GM23338 (cell line): ENCODE measurements around the gene CFAP57. TPM values are rescaled to one million over a fixed set of nuclear protein-coding genes. Genes with fewer than 3 reads are reported as not detected.
"Not testable (repeated sequence)": the region's sequence is repeated elsewhere in the genome, so short reads cannot be mapped to it uniquely, and the experiment has no call there.

Source experiments
- ATAC-seq: fragments of 200-7000 bp; cut with Tn5 transposase; 3 replicates; pipeline ENCODE4 v1.9.1; 2020
- DNase-seq: peaks from one replicate; pipeline ENCODE4 v3.0.0-alpha.2; 2015; ENCODE audit warnings: low spot score
- H2AFZ ChIP-seq: fragments of 200-600 bp; sonication (generic); 2 replicates; pipeline ENCODE4 v1.8.0; 2016; ENCODE audit warnings: antibody characterized with exemption, mild to moderate bottlenecking, moderate library complexity
- H3F3A ChIP-seq: fragments of 200-600 bp; sonication (generic); replicated peaks from 2 replicates; pipeline ENCODE4 v1.8.0; 2017; ENCODE audit warnings: antibody characterized with exemption, mixed run types, low read depth
- H3K27ac ChIP-seq: fragments of 200-600 bp; sonication (generic); 2 replicates; pipeline ENCODE4 v1.6.1; 2016; ENCODE audit warnings: low read depth
- H3K27me3 ChIP-seq: fragments of 200-600 bp; sonication (generic); 2 replicates; pipeline ENCODE4 v1.8.0; 2016; ENCODE audit warnings: mild to moderate bottlenecking, mixed run types, moderate library complexity; ENCODE audit not compliant: insufficient read depth
- H3K36me3 ChIP-seq: fragments of 200-600 bp; sonication (generic); 2 replicates; pipeline ENCODE4 v1.8.0; 2016; ENCODE audit warnings: mild to moderate bottlenecking; ENCODE audit not compliant: insufficient read depth
- H3K4me1 ChIP-seq: fragments of 200-600 bp; sonication (generic); 2 replicates; pipeline ENCODE4 v1.8.0; 2016; ENCODE audit warnings: mild to moderate bottlenecking, moderate library complexity; ENCODE audit not compliant: insufficient read depth
- H3K4me2 ChIP-seq: fragments of 200-600 bp; sonication (generic); 2 replicates; pipeline ENCODE4 v1.7.1; 2017; ENCODE audit warnings: mixed run types
- H3K4me3 ChIP-seq: fragments of 200-600 bp; sonication (generic); 2 replicates; pipeline ENCODE4 v1.6.1; 2016; ENCODE audit warnings: mixed run types
- H3K79me2 ChIP-seq: fragments of 200-600 bp; sonication (generic); replicated peaks from 2 replicates; pipeline ENCODE4 v1.8.0; 2017; ENCODE audit warnings: mild to moderate bottlenecking; ENCODE audit not compliant: insufficient read depth
- H3K9me2 ChIP-seq: fragments of 200-600 bp; sonication (generic); 2 replicates; pipeline ENCODE4 v1.8.0; 2017; ENCODE audit not compliant: insufficient read depth
- H4K20me1 ChIP-seq: fragments of 200-600 bp; sonication (generic); replicated peaks from 2 replicates; pipeline ENCODE4 v1.8.0; 2017; ENCODE audit warnings: mild to moderate bottlenecking; ENCODE audit not compliant: insufficient read depth
- H3K27ac Mint-ChIP-seq: 2 replicates; pipeline ENCODE4 v1.8.0; 2020; ENCODE audit warnings: inconsistent platforms, mild to moderate bottlenecking, moderate library complexity, mixed read lengths
- H3K27me3 Mint-ChIP-seq: 3 replicates; pipeline ENCODE4 v1.8.0; 2022; ENCODE audit warnings: low read depth, mild to moderate bottlenecking, moderate library complexity, mixed read lengths, inconsistent platforms; ENCODE audit not compliant: insufficient read depth, poor library complexity
- H3K36me3 Mint-ChIP-seq: 3 replicates; pipeline ENCODE4 v1.8.0; 2021; ENCODE audit warnings: low read depth, mild to moderate bottlenecking, inconsistent platforms, moderate library complexity, mixed read lengths
- H3K4me1 Mint-ChIP-seq: 3 replicates; pipeline ENCODE4 v1.8.0; 2020; ENCODE audit warnings: mild to moderate bottlenecking, inconsistent platforms, mixed read lengths
- H3K4me3 Mint-ChIP-seq: 3 replicates; pipeline ENCODE4 v1.8.0; 2021; ENCODE audit warnings: moderate library complexity, mild to moderate bottlenecking, inconsistent platforms, mixed read lengths
- H3K9me3 Mint-ChIP-seq: 3 replicates; pipeline ENCODE4 v1.8.0; 2020; ENCODE audit warnings: moderate library complexity, mild to moderate bottlenecking, inconsistent platforms, mixed read lengths
- CTCF ChIP-seq, 2 experiments: fragments of 200-600 bp in 1 of 2; sonication (generic) in 1 of 2; conservative IDR thresholded peaks; 2 replicates each; pipeline versions ENCODE4 v1.5.1 to v1.6.1; 2016 to 2017; ENCODE audit warnings: antibody characterized with exemption in 2 of 2, low read depth in 2 of 2, mild to moderate bottlenecking in 2 of 2, moderate library complexity in 1 of 2
- EZH2 ChIP-seq: fragments of 200-600 bp; sonication (generic); IDR thresholded peaks from one replicate; pipeline ENCODE4 v1.8.0; 2017; ENCODE audit warnings: antibody characterized with exemption, mild to moderate bottlenecking, low read depth; ENCODE audit not compliant: unreplicated experiment
- JUNB ChIP-seq: IDR thresholded peaks from one replicate; pipeline ENCODE4 v1.6.1; 2016; ENCODE audit warnings: antibody characterized with exemption; ENCODE audit not compliant: unreplicated experiment
- POLR2AphosphoS5 ChIP-seq: IDR thresholded peaks from 2 replicates; pipeline ENCODE4 v1.6.1; 2016; ENCODE audit warnings: antibody characterized with exemption, low read depth
- REST ChIP-seq: IDR thresholded peaks from one replicate; pipeline ENCODE4 v1.6.1; 2018; ENCODE audit warnings: antibody characterized with exemption; ENCODE audit not compliant: unreplicated experiment
- STAT1 ChIP-seq: IDR thresholded peaks from one replicate; pipeline ENCODE4 v1.6.1; 2016; ENCODE audit warnings: antibody characterized with exemption; ENCODE audit not compliant: unreplicated experiment
- ZNF331 ChIP-seq: fragments of 250-450 bp; sonication (Bioruptor Pico); IDR thresholded peaks from 2 replicates; pipeline ENCODE4 v1.5.0; 2020; ENCODE audit warnings: low read depth, mild to moderate bottlenecking, moderate library complexity
- polyA plus RNA-seq: library from polyadenylated mRNA; unstranded; fragments of >200 nt; fragmentation: Nextera tagmentation; extraction: Ambion mirVana; gene quantifications from 2 replicates; pipeline ENCODE4 v1.2.1, GENCODE V29; 2016
- total RNA-seq: library from RNA; depleted of rRNA; stranded (reverse); fragments of >200 nt; shearing (Covaris generic); gene quantifications from 2 replicates; pipeline ENCODE4 v1.2.3, GENCODE V29; 2014

The CFAP57 gene
- total and polyA plus RNA-seq, 2 experiments from 2014 or later: 0.37 to 0.38 TPM

- TF ChIP-seq REST (no peak), ZNF331 (CRISPR knock-in tag) (no peak), EZH2 (no peak)
Observed at GRCh38 chr1:43206600-43207228, 34.6 kb downstream of the CFAP57 start (continued).

- H3K79me2 ChIP-seq: no peaks in the 10 kb centered on the region
- Mint-ChIP-seq H3K27ac (peak overlapping the region; percentile 86), H3K27me3 (peaks cover 2% of the 10 kb centered on the region), H3K9me3 (no peaks in the 10 kb centered on the region), H3K4me3 (peak overlapping the region; percentile 12; the same call in 2 of the 3 replicates), H3K4me1 (peaks cover 16% of the 10 kb centered on the region), H3K36me3 (no peaks in the 10 kb centered on the region; the same call in 2 of the 3 replicates)
- peak overlapping the region; percentile 3 for H3K4me2 ChIP-seq
- TF ChIP-seq POLR2AphosphoS5 (0 out of 2 replicates have a peak, but pooled peaks have one; percentile 2), CTCF (conservative IDR thresholded peaks at IDR 0.05; ENCODE audit: low read depth in 2 of 2) (no peak), JUNB (no peak), STAT1 (no peak)
- ATAC-seq (no peak), DNase-seq (no peak)
- no peaks in the 10 kb centered on the region; the same call in 1 of the 2 replicates for H3K9me2 ChIP-seq
- no peak overlapping the region for H3K4me3 ChIP-seq
- H3K36me3 ChIP-seq: 0 out of 2 replicates have a peak, but pooled peaks cover 4% of the 10 kb centered on the region
- no peaks in the 10 kb centered on the region for H3F3A ChIP-seq
- no peak overlapping the region for H2AFZ ChIP-seq
- peak overlapping the region; percentile 95 for H3K27ac ChIP-seq
- no peaks in the 10 kb centered on the region for H4K20me1 ChIP-seq
- no peaks in the 10 kb centered on the region for H3K27me3 ChIP-seq
- peaks cover 25% of the 10 kb centered on the region for H3K4me1 ChIP-seq
Observed at GRCh38 chr1:43207229-43207853, 35.2 kb downstream of the CFAP57 start.

- H3K4me1 Mint-ChIP-seq: peaks cover 16% of the 10 kb centered on the region
- H3F3A ChIP-seq, H3K27me3 ChIP-seq, H3K4me3 Mint-ChIP-seq, H3K79me2 ChIP-seq, H3K36me3 Mint-ChIP-seq, H3K4me2 ChIP-seq, H3K27ac ChIP-seq, H3K27me3 Mint-ChIP-seq, DNase-seq, H3K4me3 ChIP-seq, H3K9me3 Mint-ChIP-seq, H3K27ac Mint-ChIP-seq, H4K20me1 ChIP-seq, ATAC-seq, H3K9me2 ChIP-seq, H2AFZ ChIP-seq, H3K36me3 ChIP-seq: not testable (repeated sequence)
- H3K4me1 ChIP-seq: peaks cover 25% of the 10 kb centered on the region
Observed at GRCh38 chr1:43208277-43208676, 36.1 kb downstream of the CFAP57 start.
